A673 (cell line): ENCODE measurements around the gene HMGXB3.

Experiments used
- EZH2 ChIP-seq: fragments of 200-600 bp; sonication (generic); IDR thresholded peaks from 2 replicates; pipeline ENCODE4 v1.6.1; 2017; ENCODE audit warnings: borderline replicate concordance, low read depth, mild to moderate bottlenecking, mixed read lengths, antibody characterized with exemption, low read length; ENCODE audit not compliant: poor library complexity, severe bottlenecking
- TF ChIP-seq, protein P1 (sequence below): fragments of 300-800, 200-600 bp; sonication (generic); conservative IDR thresholded peaks from 2 replicates; pipeline ENCODE4 v1.5.1; 2017; ENCODE audit warnings: low read depth, mild to moderate bottlenecking, antibody characterized with exemption, low read length, moderate library complexity, mixed read lengths

DNA sequence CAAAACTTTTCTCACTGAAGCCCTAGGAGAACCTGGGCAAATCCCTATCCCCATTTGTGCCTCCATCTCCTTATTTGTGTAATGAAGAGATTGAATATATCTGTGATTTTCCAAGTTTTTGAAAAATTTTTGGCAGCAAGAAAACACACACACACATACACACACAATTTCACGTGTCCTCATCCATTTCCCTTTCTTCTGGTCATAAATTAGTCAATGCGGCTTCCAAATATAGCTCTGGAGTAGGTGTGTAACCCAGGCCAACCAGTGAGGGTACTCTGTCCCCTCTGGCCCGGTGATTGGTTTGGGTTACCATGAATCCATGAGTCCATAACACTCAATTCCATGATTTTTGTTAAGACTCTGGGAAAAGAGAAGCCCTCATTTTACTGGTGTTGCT is 73.1 kb downstream of the HMGXB3 start:
- TF ChIP-seq, protein P1, sequence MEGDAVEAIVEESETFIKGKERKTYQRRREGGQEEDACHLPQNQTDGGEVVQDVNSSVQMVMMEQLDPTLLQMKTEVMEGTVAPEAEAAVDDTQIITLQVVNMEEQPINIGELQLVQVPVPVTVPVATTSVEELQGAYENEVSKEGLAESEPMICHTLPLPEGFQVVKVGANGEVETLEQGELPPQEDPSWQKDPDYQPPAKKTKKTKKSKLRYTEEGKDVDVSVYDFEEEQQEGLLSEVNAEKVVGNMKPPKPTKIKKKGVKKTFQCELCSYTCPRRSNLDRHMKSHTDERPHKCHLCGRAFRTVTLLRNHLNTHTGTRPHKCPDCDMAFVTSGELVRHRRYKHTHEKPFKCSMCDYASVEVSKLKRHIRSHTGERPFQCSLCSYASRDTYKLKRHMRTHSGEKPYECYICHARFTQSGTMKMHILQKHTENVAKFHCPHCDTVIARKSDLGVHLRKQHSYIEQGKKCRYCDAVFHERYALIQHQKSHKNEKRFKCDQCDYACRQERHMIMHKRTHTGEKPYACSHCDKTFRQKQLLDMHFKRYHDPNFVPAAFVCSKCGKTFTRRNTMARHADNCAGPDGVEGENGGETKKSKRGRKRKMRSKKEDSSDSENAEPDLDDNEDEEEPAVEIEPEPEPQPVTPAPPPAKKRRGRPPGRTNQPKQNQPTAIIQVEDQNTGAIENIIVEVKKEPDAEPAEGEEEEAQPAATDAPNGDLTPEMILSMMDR, result no peak
- no peak for TF ChIP-seq EZH2
